Measurements from ENCODE around the gene GALNT9. TPM values are rescaled to one million over a fixed set of nuclear protein-coding genes. Genes with fewer than 3 reads are reported as not detected.

The GALNT9 gene
- total and polyA plus RNA-seq, 8 donors, result 0.17 to 5.0 (median 2.8) TPM; not detected in 1

DNA sequence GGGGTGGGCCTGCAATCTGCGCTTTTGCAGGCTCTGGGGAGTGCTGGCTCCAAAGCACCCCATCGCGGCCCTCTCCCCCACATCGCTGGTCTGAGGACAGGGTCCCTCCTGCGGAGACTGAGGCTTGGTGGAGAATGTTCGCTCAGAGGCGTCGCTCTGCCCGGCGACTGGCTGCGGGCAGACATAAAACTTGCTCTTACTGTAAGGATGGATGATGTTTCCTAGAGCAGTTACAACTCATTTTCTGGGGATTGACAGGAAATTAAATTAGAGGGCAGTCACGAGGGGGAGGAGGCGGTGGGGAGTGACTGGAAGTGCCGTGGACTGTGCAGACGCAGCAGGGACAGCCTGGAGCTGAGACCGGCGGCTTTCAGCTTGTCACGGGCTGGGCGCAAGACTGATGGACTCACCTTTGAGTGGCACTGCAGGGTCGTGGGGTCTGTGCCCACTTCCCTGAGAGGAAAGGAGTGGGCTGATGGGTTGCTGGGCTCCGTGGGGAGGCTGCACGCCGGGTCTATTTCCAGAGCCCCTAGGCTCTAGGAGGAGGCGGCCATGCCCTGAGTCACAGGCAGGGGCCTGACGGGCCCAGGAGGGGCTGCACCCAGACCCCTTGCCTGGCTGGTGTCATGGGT lies 152.4 kb downstream of the GALNT9 start:
- DNase-seq, result peak in 1 of 4 donors; percentile 65
- Histone ChIP-seq H3K9me3 (no peaks in the 10 kb centered on the region), H3K27ac (no peak overlapping the region), H3K27me3 (peaks cover 3 to 84% of the 10 kb centered on the region in 2 donors), H3K36me3 (no peaks in the 10 kb centered on the region), H3K4me3 (no peak overlapping the region), H3K4me1 (peaks cover 0 to 4% of the 10 kb centered on the region in 2 donors)
- intact Hi-C loops (cut with DNase I), result no loop called here
- no peak for ATAC-seq
- TF ChIP-seq, protein P1, sequence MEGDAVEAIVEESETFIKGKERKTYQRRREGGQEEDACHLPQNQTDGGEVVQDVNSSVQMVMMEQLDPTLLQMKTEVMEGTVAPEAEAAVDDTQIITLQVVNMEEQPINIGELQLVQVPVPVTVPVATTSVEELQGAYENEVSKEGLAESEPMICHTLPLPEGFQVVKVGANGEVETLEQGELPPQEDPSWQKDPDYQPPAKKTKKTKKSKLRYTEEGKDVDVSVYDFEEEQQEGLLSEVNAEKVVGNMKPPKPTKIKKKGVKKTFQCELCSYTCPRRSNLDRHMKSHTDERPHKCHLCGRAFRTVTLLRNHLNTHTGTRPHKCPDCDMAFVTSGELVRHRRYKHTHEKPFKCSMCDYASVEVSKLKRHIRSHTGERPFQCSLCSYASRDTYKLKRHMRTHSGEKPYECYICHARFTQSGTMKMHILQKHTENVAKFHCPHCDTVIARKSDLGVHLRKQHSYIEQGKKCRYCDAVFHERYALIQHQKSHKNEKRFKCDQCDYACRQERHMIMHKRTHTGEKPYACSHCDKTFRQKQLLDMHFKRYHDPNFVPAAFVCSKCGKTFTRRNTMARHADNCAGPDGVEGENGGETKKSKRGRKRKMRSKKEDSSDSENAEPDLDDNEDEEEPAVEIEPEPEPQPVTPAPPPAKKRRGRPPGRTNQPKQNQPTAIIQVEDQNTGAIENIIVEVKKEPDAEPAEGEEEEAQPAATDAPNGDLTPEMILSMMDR (IDR thresholded peaks at IDR 0.05), result no peak

DNA sequence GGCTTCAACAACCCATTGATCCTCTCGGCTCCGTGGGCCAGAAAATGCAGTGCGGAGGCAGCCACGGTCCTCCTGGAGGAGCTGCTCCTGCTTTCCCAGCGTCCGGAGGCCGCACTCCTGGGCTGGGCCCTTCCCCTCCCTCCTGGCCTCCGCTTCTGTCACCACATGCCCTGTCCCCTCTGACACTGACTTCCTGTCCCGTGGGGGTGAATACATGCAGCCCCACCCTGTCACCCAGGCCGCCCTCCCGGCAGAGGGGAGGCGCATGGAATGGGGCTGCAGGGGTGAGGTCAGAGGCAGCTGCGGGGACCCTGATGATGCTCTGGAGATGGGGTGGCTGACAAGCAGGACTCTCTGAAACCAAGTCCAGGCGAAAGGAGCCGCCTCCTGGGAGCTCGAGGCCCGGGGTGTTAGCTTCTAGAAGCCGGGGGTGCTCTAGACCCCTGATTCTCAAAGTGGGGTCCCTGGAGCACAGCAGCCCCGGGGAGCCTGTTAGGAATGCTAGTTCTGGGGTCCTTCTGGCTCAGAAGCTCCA lies 152.9 kb downstream of the GALNT9 start:
- Histone ChIP-seq H3K27ac (no peak overlapping the region), H3K4me3 (no peak overlapping the region), H3K36me3 (no peaks in the 10 kb centered on the region), H3K4me1 (peaks cover 0 to 4% of the 10 kb centered on the region in 2 donors), H3K27me3 (peaks cover 3 to 86% of the 10 kb centered on the region in 2 donors), H3K9me3 (no peaks in the 10 kb centered on the region)
- ATAC-seq (no peak), DNase-seq (peak in 1 of 4 donors; percentile 79)
- TF ChIP-seq, protein P1 (IDR thresholded peaks at IDR 0.05), result no peak
- intact Hi-C loops (cut with DNase I), result no loop called here

DNA sequence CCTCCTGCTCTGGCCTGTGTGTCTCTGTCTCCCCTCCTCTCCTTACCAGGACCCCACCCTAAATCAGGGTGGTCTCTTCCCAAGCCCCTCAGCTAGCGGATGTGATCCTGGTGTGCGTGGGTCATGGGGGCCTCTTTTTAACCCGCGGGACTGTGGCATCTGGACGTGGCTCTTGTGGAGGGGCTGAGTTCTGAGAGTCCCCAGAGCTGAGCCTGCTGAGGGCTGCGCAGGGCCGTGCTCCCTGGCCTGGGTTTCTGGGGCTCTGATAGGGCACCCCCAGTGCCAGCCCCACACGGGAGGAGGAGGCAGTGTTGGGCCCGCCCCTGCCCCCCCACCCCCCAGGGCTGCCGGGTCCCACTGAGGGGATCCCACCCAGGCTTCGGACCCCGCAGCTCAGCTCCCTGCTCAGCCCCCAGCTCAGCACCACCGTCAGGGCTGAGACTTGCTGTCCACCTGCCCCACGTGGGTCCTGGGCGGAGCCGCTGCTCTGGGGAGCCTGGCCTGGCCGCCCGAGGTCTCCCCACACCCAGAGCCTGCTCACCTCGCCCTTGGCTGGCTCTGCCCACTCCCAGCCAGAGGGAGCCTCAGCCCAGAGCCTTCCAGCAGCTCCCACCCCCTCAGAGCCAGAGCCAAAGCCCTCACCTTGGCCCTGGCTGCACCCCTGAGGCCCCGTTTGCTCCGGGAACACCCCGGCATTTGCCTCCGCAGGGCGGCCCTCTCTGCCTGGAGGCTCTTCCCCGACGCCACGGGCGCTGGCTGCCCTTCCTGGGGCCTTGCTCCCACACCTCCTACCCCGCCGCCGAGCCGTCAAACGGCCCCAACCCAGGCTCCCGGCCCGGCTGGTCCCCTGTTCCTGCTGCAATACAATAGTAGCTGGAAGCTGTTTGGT lies 153.6 kb downstream of the GALNT9 start:
- Histone ChIP-seq H3K27me3 (peaks cover 3 to 92% of the 10 kb centered on the region in 2 donors), H3K27ac (no peak overlapping the region), H3K4me3 (no peak overlapping the region), H3K36me3 (no peaks in the 10 kb centered on the region), H3K4me1 (peaks cover 0 to 4% of the 10 kb centered on the region in 2 donors), H3K9me3 (no peaks in the 10 kb centered on the region)
- intact Hi-C loops (cut with DNase I), result no loop called here
- DNase-seq, result peak in 1 of 4 donors; percentile 58
- TF ChIP-seq, protein P1 (IDR thresholded peaks at IDR 0.05), result no peak
- ATAC-seq, result no peak

DNA sequence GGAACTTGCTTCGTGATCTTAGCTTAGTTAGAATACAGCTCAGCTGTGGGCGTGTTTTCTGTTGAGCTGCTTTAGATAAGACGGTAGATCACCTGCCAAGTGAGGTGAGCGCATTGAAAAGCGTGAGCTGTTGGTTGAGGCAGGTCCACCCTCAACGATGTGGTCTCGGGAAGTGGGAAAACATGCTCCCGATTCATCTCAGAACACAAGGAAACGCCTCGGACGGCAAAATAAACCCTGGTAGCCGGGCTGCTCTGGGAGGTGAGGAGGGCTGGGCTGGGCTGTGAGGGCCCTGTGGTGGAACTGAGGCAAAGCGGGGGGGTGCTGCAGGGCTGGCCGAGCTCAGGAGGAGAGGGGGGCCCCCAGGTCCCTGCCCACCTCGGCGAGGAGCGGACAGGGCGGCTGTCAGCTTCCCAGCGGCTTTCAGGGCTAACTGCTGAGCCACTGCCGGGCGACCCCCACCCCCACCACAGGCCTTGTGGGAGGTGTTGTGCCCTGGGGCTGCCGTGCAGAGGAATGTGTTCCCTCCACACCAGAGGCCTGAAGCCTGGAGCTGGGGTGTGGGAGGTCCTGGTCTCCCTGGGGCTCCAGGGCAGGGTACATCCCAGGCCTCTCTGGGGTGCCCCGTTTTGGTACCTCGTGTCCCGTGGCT lies 154.4 kb downstream of the GALNT9 start:
- no peak overlapping the region for H3K4me3 ChIP-seq
- H3K9me3 ChIP-seq, result no peaks in the 10 kb centered on the region
- ATAC-seq (no peak), DNase-seq (peak in 1 of 4 donors; percentile 67)
- TF ChIP-seq, protein P1 (IDR thresholded peaks at IDR 0.05), result no peak
- H3K27ac ChIP-seq, result no peak overlapping the region
- intact Hi-C loops (cut with DNase I), result no loop called here
- peaks cover 3 to 100% of the 10 kb centered on the region in 2 donors for H3K27me3 ChIP-seq
- H3K36me3 ChIP-seq, result no peaks in the 10 kb centered on the region
- H3K4me1 ChIP-seq, result peaks cover 0 to 4% of the 10 kb centered on the region in 2 donors

All from left lung (tissue), 10 donors.